Adrenal gland (tissue), 12 donors: ENCODE data around the gene CHMP1A. TPM values are rescaled to one million over a fixed set of nuclear protein-coding genes. Genes with fewer than 3 reads are reported as not detected.
"Not testable (repeated sequence)": the region's sequence is repeated elsewhere in the genome, so short reads cannot be mapped to it uniquely, and the experiment has no call there.

Experiments
- DNase-seq, 7 donors: peaks; one replicate each; pipeline ENCODE4 v3.0.0-alpha.2; 2019 to 2020
- H3K27ac ChIP-seq, 5 donors: fragments of 200-600 bp; sonication (generic) in 4 of 5; 1 replicate in 3 of 5; 2 replicates in 2 of 5; pipeline versions ENCODE4 v1.5.1 to v1.8.0; 2016 to 2020; ENCODE audit warnings: mild to moderate bottlenecking in 1 of 5
- H3K27me3 ChIP-seq: fragments of 200-600 bp; 2 replicates; pipeline ENCODE4 v1.8.0; 2021
- H3K36me3 ChIP-seq, 2 donors: fragments of 200-600 bp; replicated peaks in 1 of 2; 1 replicate in 1 of 2; 2 replicates in 1 of 2; pipeline versions ENCODE4 v1.5.1 to v1.8.0; 2018 to 2022
- H3K4me1 ChIP-seq, 2 donors: fragments of 200-600 bp; replicated peaks in 1 of 2; 1 replicate in 1 of 2; 2 replicates in 1 of 2; pipeline versions ENCODE4 v1.5.1 to v1.8.0; 2018 to 2021
- H3K4me3 ChIP-seq, 4 donors: fragments of 200-600 bp; sonication (generic) in 3 of 4; one replicate each; pipeline ENCODE4 v1.5.1; 2016 to 2018
- H3K9me3 ChIP-seq, 3 donors: fragments of 200-600 bp; sonication (generic) in 1 of 3; replicated peaks in 1 of 3; 1 replicate in 2 of 3; 2 replicates in 1 of 3; pipeline versions ENCODE4 v1.5.1 to v1.8.0; 2016 to 2021
- POLR2A ChIP-seq, 2 donors: fragments of 450-650 bp; IDR thresholded peaks; one replicate each; pipeline ENCODE4 v1.6.1; 2017; ENCODE audit warnings: antibody characterized with exemption in 2 of 2, mild to moderate bottlenecking in 2 of 2, moderate library complexity in 1 of 2
- WGBS, 4 donors: extraction: QIAGEN DNeasy Blood & Tissue Kit in 2 of 4; methylation state at CpG; one replicate each; pipeline versions ENCODE4 v1.1.5 to v1.1.7; 2013 to 2017; 5-methylcytosine and 5-hydroxymethylcytosine counted together
- intact Hi-C, 2 donors: fragments of 100-400 bp; cut with DNase I; formaldehyde crosslinking; loops; one replicate each; pipeline versions ENCODE4 v1.14.1 to v1.15.0; 2022 to 2023
- polyA plus RNA-seq, 3 donors: library from polyadenylated mRNA; stranded (reverse); fragments of 200-250 nt in 2 of 3; fragments of 350-450 nt in 1 of 3; fragmentation: Illumina TruSeq in 1 of 3; extraction: RNeasy Lipid Tissue Mini Kit (QIAGEN cat#74804) in 1 of 3; gene quantifications; one replicate each; pipeline ENCODE4 v1.2.3, GENCODE V29; 2013 to 2014
- total RNA-seq, 9 donors: library from RNA; depleted of rRNA in 4 of 9; stranded (reverse); fragments of >200 nt in 4 of 9; fragments of 120-200 nt in 1 of 9; fragmentation: NEBNext Ultra II Directional in 1 of 9; extraction: Animal tissue kit (Norgen Biotek cat#: 25700) in 1 of 9; gene quantifications; one replicate each; pipeline versions ENCODE4 v1.1.0 to v1.2.4, GENCODE V29; 2013 to 2023
- TF ChIP-seq, protein P1 (sequence below), 6 experiments: fragments of 450-650 bp in 4 of 6; fragments of 200-600 bp in 2 of 6; sonication (generic) in 1 of 6; IDR thresholded peaks; 1 replicate in 5 of 6; 2 replicates in 1 of 6; pipeline versions ENCODE4 v1.5.1 to v1.8.0; 2016 to 2021; ENCODE audit warnings: antibody characterized with exemption in 6 of 6, mild to moderate bottlenecking in 2 of 6, moderate library complexity in 1 of 6
- donor health status: healthy with polysubstance abuse.
- donor health status: Bipolar disorder and iron deficiency.
- donor health status: DM: yes; HTN: yes; CAD: no.
- donor health status: DM: no; HTN: no; CAD: no.
- donor health status: DM: no; HTN: no; CAD: no.
- donor health status: DM: yes; HTN: yes; CAD: no.

CHMP1A gene
- total and polyA plus RNA-seq, 12 donors: 32.5 to 100.0 (median 64.6) TPM

GRCh38 chr16:89668790-89669158, 11.3 kb upstream of the CHMP1A start:
- Histone ChIP-seq H3K4me3 (no peak overlapping the region), H3K27ac (no peak overlapping the region)

GRCh38 chr16:89667633-89668032, 10.1 kb upstream of the CHMP1A start:
- WGBS, 4 donors: 74 to 86% (median 80%) methylated on average over 7 to 9 of the region's 9 CpGs
- H3K27ac ChIP-seq: no peak overlapping the region
- no peaks in the 10 kb centered on the region for H3K36me3 ChIP-seq
- TF ChIP-seq, protein P1, sequence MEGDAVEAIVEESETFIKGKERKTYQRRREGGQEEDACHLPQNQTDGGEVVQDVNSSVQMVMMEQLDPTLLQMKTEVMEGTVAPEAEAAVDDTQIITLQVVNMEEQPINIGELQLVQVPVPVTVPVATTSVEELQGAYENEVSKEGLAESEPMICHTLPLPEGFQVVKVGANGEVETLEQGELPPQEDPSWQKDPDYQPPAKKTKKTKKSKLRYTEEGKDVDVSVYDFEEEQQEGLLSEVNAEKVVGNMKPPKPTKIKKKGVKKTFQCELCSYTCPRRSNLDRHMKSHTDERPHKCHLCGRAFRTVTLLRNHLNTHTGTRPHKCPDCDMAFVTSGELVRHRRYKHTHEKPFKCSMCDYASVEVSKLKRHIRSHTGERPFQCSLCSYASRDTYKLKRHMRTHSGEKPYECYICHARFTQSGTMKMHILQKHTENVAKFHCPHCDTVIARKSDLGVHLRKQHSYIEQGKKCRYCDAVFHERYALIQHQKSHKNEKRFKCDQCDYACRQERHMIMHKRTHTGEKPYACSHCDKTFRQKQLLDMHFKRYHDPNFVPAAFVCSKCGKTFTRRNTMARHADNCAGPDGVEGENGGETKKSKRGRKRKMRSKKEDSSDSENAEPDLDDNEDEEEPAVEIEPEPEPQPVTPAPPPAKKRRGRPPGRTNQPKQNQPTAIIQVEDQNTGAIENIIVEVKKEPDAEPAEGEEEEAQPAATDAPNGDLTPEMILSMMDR (IDR thresholded peaks at IDR 0.05): no peak
- TF ChIP-seq POLR2A (IDR thresholded peaks at IDR 0.05): no peak
- intact Hi-C loops: no loop called here
- no peak for DNase-seq
- no peaks in the 10 kb centered on the region for H3K9me3 ChIP-seq
- no peak overlapping the region for H3K4me3 ChIP-seq
- H3K27me3 ChIP-seq: no peaks in the 10 kb centered on the region
- no peaks in the 10 kb centered on the region for H3K4me1 ChIP-seq

More at GRCh38 chr16:89668790-89669158, 11.3 kb upstream of the CHMP1A start:
- DNase-seq: no peak
- intact Hi-C loops: no loop called here
- TF ChIP-seq POLR2A (IDR thresholded peaks at IDR 0.05): no peak
- TF ChIP-seq, protein P1 (IDR thresholded peaks at IDR 0.05): no peak
- H3K4me1 ChIP-seq: no peaks in the 10 kb centered on the region
- no peaks in the 10 kb centered on the region for H3K27me3 ChIP-seq
- H3K36me3 ChIP-seq: no peaks in the 10 kb centered on the region
- no peaks in the 10 kb centered on the region for H3K9me3 ChIP-seq
- WGBS, 4 donors: 68 to 76% (median 73%) methylated on average over 4 to 5 of the region's 5 CpGs

DNA sequence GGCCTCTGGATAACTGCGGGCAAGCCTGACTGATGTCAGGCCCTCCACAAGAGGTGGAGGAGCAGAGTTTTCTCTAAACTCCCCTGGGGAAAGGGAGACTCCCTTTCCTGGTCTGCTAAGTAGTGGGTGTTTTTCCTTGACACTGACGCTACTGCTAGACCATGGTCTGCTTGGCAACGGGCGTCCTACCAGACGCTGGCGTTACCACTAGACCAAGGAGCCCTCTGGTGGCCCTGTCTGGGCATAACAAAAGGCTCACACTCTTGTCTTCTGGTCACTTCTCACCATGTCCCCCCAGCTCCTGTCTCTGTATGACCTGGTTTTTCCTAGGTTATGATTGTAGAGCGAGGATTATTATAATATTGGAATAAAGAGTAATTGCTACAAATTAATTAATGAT, 9.5 kb upstream of the CHMP1A start:
- H3K9me3 ChIP-seq, H3K36me3 ChIP-seq, H3K27ac ChIP-seq, H3K4me3 ChIP-seq, H3K27me3 ChIP-seq, H3K4me1 ChIP-seq, intact Hi-C loops: not testable (repeated sequence)
- TF ChIP-seq, protein P1 (IDR thresholded peaks at IDR 0.05): peak in 2 of 6 experiments; percentile 10 to 46
- WGBS, 4 donors: 29 to 48% (median 36%) methylated on average over 4 to 7 of the region's 7 CpGs
- DNase-seq: peak in 6 of 7 donors; percentile 36 to 69 (median 50)

GRCh38 chr16:89664238-89664637, 6.7 kb upstream of the CHMP1A start:
- H3K4me3 ChIP-seq, H3K9me3 ChIP-seq, H3K27me3 ChIP-seq, DNase-seq, H3K36me3 ChIP-seq, intact Hi-C loops, H3K27ac ChIP-seq, H3K4me1 ChIP-seq: not testable (repeated sequence)
- WGBS, 4 donors: 81 to 89% (median 84%) methylated on average over 10 to 11 of the region's 11 CpGs

DNA sequence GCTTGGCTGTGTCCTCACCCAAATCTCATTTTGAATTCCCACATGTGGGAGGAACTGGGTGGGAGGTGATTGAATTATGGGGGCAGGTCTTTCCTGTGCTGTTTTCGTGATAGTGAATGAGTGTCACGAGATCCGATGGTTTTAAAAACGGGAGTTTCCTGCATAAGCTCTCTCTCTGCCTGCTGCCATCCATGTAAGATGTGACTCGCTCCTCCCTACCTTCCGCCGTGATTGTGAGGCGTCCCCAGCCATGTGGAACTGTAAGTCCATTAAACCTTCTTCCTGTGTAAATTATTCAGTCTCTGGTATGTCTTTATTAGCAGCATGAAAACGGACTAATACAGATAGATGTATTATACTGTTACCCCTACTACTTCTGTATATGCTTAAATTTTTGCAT, 3.7 kb upstream of the CHMP1A start:
- TF ChIP-seq, protein P1 (IDR thresholded peaks at IDR 0.05): no peak
- no peak for TF ChIP-seq POLR2A (IDR thresholded peaks at IDR 0.05)
- no peak overlapping the region for H3K4me3 ChIP-seq
- peaks cover 10 to 15% of the 10 kb centered on the region in 2 donors for H3K4me1 ChIP-seq
- H3K27me3 ChIP-seq: no peaks in the 10 kb centered on the region
- intact Hi-C loops: no loop called here
- H3K36me3 ChIP-seq: no peaks in the 10 kb centered on the region
- 92 to 96% (median 95%) methylated on average over 9 of the region's 9 CpGs for WGBS, 4 donors
- no peak overlapping the region for H3K27ac ChIP-seq
- H3K9me3 ChIP-seq: no peaks in the 10 kb centered on the region
- DNase-seq: no peak
